Fibroblast of skin of left biceps (primary cell): ENCODE data around the gene OR1L1.

Experiments used
- DNase-seq, 2 experiments: peaks; one replicate each; pipeline ENCODE4 v3.0.0-alpha.2; 2013; ENCODE audit warnings: low read depth in 2 of 2

OR1L1 gene

GRCh38 chr9:122661416-122661815, at the start of gene OR1L1:
OR1L1 (plus strand) TSS chr9:122661716; CDS start chr9:122661716, 0 bp downstream.
- DNase-seq: no peak

GRCh38 chr9:122614362-122614761, 47.2 kb upstream of the OR1L1 start, which contains the start of gene OR1Q1:
OR1Q1 (plus strand) TSS chr9:122614738; CDS start chr9:122614738, 0 bp downstream.
- no peak for DNase-seq

GRCh38 chr9:122619996-122620395, 41.5 kb upstream of the OR1L1 start:
- no peak for DNase-seq

- DNase-seq: no peak
These were observed 19.3 kb upstream of the OR1L1 start for GRCh38 chr9:122642226-122642625.

- no peak for DNase-seq
These were observed 5.1 kb upstream of the OR1L1 start for GRCh38 chr9:122656378-122656777.

GRCh38 chr9:122657527-122657926, 4.0 kb upstream of the OR1L1 start, which contains the start of gene OR1B1:
OR1B1 (minus strand) TSS chr9:122657627.
- DNase-seq: no peak

GRCh38 chr9:122672481-122672880, 11.0 kb downstream of the OR1L1 start:
- no peak for DNase-seq

GRCh38 chr9:122684851-122685250, 23.3 kb downstream of the OR1L1 start:
- no peak for DNase-seq

GRCh38 chr9:122695696-122696095, 34.2 kb downstream of the OR1L1 start:
- DNase-seq: no peak
